Vagina (tissue), 2 donors: ENCODE results near the gene SLC16A14. TPM values are rescaled to one million over a fixed set of nuclear protein-coding genes. Genes with fewer than 3 reads are reported as not detected.

Experiments used
- DNase-seq, 2 donors: peaks; one replicate each; pipeline ENCODE4 v3.0.0-alpha.2; 2017; ENCODE audit errors: extremely low spot score in 2 of 2
- H3K27ac ChIP-seq: fragments of 200-600 bp; sonication (generic); one replicate; pipeline ENCODE4 v1.5.1; 2019
- H3K27me3 ChIP-seq: fragments of 200-600 bp; sonication (generic); one replicate; pipeline ENCODE4 v1.5.1; 2019
- H3K36me3 ChIP-seq, 2 donors: fragments of 200-600 bp; sonication (generic); one replicate each; pipeline ENCODE4 v1.5.1; 2017 to 2019
- H3K4me1 ChIP-seq: fragments of 200-600 bp; sonication (generic); one replicate; pipeline ENCODE4 v1.5.1; 2019
- H3K4me3 ChIP-seq, 2 donors: fragments of 200-600 bp; sonication (generic); 1 replicate in 1 of 2; 2 replicates in 1 of 2; pipeline ENCODE4 v1.5.1; 2016 to 2019
- H3K9me3 ChIP-seq: fragments of 200-600 bp; sonication (generic); one replicate; pipeline ENCODE4 v1.5.1; 2019
- CTCF ChIP-seq, 3 experiments: fragments of 450-650 bp in 2 of 3; fragments of 200-600 bp in 1 of 3; sonication (generic) in 1 of 3; IDR thresholded peaks; one replicate each; pipeline ENCODE4 v1.5.1; 2017 to 2019; ENCODE audit warnings: antibody characterized with exemption in 3 of 3, mild to moderate bottlenecking in 2 of 3, moderate library complexity in 2 of 3
- POLR2A ChIP-seq, 2 donors: fragments of 450-650 bp; IDR thresholded peaks; one replicate each; pipeline ENCODE4 v1.6.1; 2017; ENCODE audit warnings: antibody characterized with exemption in 2 of 2, mild to moderate bottlenecking in 2 of 2, moderate library complexity in 2 of 2
- POLR2AphosphoS5 ChIP-seq, 2 donors: sonication (generic); formaldehyde crosslinking; IDR thresholded peaks; one replicate each; pipeline ENCODE4 v1.9.0; 2017; ENCODE audit warnings: antibody characterized with exemption in 2 of 2, mild to moderate bottlenecking in 2 of 2, low read depth in 1 of 2; ENCODE audit not compliant: insufficient read depth in 1 of 2
- intact Hi-C: fragments of 100-400 bp; cut with DNase I; formaldehyde crosslinking; loops from one replicate; pipeline ENCODE4 v1.15.1; 2023
- total RNA-seq: library from RNA; depleted of rRNA; stranded (reverse); fragments of >200 nt; gene quantifications from one replicate; pipeline ENCODE4 v1.2.3, GENCODE V29; 2016

SLC16A14 gene
- total RNA-seq, 1 donor from 2014 or later = 9.8 TPM

GRCh38 chr2:230071421-230071820 lies 2.7 kb upstream of the SLC16A14 start:
- H3K9me3 ChIP-seq = no peaks in the 10 kb centered on the region
- H3K4me3 ChIP-seq = no peak overlapping the region
- no peaks in the 10 kb centered on the region for H3K27me3 ChIP-seq
- H3K4me1 ChIP-seq = peaks cover 14% of the 10 kb centered on the region
- DNase-seq = no peak
- no peaks in the 10 kb centered on the region for H3K36me3 ChIP-seq
- no peak overlapping the region for H3K27ac ChIP-seq
- no peak for TF ChIP-seq POLR2AphosphoS5 (IDR thresholded peaks at IDR 0.05; ENCODE audit: insufficient read depth in 1 of 2, low read depth in 1 of 2)
- no peak for TF ChIP-seq POLR2A (IDR thresholded peaks at IDR 0.05)
- no peak for TF ChIP-seq CTCF (IDR thresholded peaks at IDR 0.05)
- intact Hi-C loops = no loop called here

- Histone ChIP-seq H3K9me3 (no peaks in the 10 kb centered on the region), H3K27me3 (no peaks in the 10 kb centered on the region), H3K4me3 (no peak overlapping the region), H3K27ac (no peak overlapping the region), H3K4me1 (peaks cover 15% of the 10 kb centered on the region), H3K36me3 (no peaks in the 10 kb centered on the region)
- no peak for DNase-seq
- TF ChIP-seq POLR2A (IDR thresholded peaks at IDR 0.05) (no peak), CTCF (IDR thresholded peaks at IDR 0.05) (no peak), POLR2AphosphoS5 (IDR thresholded peaks at IDR 0.05; ENCODE audit: insufficient read depth in 1 of 2, low read depth in 1 of 2) (no peak)
- intact Hi-C loops = loop anchor here (5.0 kb wide), 1 partner anchor 98 kb away; no protein-coding TSS in a partner anchor
Measured at GRCh38 chr2:230069402-230069801, 678 bp upstream of the SLC16A14 start.

GRCh38 chr2:230068016-230068650 lies 591 bp downstream of the SLC16A14 start:
- no peaks in the 10 kb centered on the region for H3K9me3 ChIP-seq
- no peak for DNase-seq
- TF ChIP-seq POLR2AphosphoS5 (IDR thresholded peaks at IDR 0.05; ENCODE audit: insufficient read depth in 1 of 2, low read depth in 1 of 2) (no peak), POLR2A (IDR thresholded peaks at IDR 0.05) (no peak), CTCF (IDR thresholded peaks at IDR 0.05) (no peak)
- intact Hi-C loops = loop anchor here (5.0 kb wide), 1 partner anchor 99 kb away; no protein-coding TSS in a partner anchor
- no peaks in the 10 kb centered on the region for H3K36me3 ChIP-seq
- H3K27me3 ChIP-seq = no peaks in the 10 kb centered on the region
- H3K27ac ChIP-seq = peak overlapping the region; percentile 84
- peaks cover 15% of the 10 kb centered on the region for H3K4me1 ChIP-seq
- H3K4me3 ChIP-seq = peak overlapping the region; percentile 65 to 76

- DNase-seq = no peak
- Histone ChIP-seq H3K27ac (no peak overlapping the region), H3K4me1 (no peaks in the 10 kb centered on the region), H3K9me3 (no peaks in the 10 kb centered on the region), H3K4me3 (no peak overlapping the region), H3K27me3 (no peaks in the 10 kb centered on the region), H3K36me3 (no peaks in the 10 kb centered on the region)
- intact Hi-C loops = no loop called here
- TF ChIP-seq POLR2AphosphoS5 (IDR thresholded peaks at IDR 0.05; ENCODE audit: insufficient read depth in 1 of 2, low read depth in 1 of 2) = no peak
- no peak for TF ChIP-seq POLR2A (IDR thresholded peaks at IDR 0.05)
- TF ChIP-seq CTCF (IDR thresholded peaks at IDR 0.05) = no peak
Measured at GRCh38 chr2:230060672-230061293, 7.9 kb downstream of the SLC16A14 start.
